Measurements from ENCODE around the gene ZNF43.
"Not testable (repeated sequence)": the region's sequence is repeated elsewhere in the genome, so short reads cannot be mapped to it uniquely, and the experiment has no call there.

Gene ZNF43

GRCh38 chr19:21789466-21790085 lies 46.4 kb downstream of the ZNF43 start:
- peaks cover 7% of the 10 kb centered on the region for H3K9me3 ChIP-seq (ENCODE audit: insufficient read depth, low read length, severe bottlenecking)

GRCh38 chr19:21786936-21787335 lies 49.0 kb downstream of the ZNF43 start:
- no peak overlapping the region for H3K4me3 ChIP-seq (ENCODE audit: low read depth in 1 of 2, low read length in 2 of 2)
- no peaks in the 10 kb centered on the region for H3K79me2 ChIP-seq (ENCODE audit: insufficient read depth, low read length)
- H3K27ac ChIP-seq (ENCODE audit: low read length) = no peak overlapping the region
- no peak overlapping the region for H3K9ac ChIP-seq (ENCODE audit: low read depth, low read length)
- no peak for DNase-seq
- no peaks in the 10 kb centered on the region for H4K20me1 ChIP-seq (ENCODE audit: insufficient read depth, low read length)
- ATAC-seq (ENCODE audit: insufficient read depth, low read depth) = no peak
- H3K9me3 ChIP-seq (ENCODE audit: insufficient read depth, low read length, severe bottlenecking) = peaks cover 7% of the 10 kb centered on the region
- H3K27me3 ChIP-seq (ENCODE audit: insufficient read depth, low read length, poor library complexity) = no peaks in the 10 kb centered on the region
- H3K4me2 ChIP-seq (ENCODE audit: insufficient read depth, low read length) = no peak overlapping the region
- H3K4me1 ChIP-seq (ENCODE audit: insufficient read depth, low read length) = no peaks in the 10 kb centered on the region
- H3K36me3 ChIP-seq (ENCODE audit: insufficient read depth, low read length) = no peaks in the 10 kb centered on the region
- no peak overlapping the region for H2AFZ ChIP-seq (ENCODE audit: low read depth, low read length)
- no peak for TF ChIP-seq CTCF (IDR thresholded peaks at IDR 0.05; ENCODE audit: borderline replicate concordance, extremely low read depth, low read length, poor library complexity, severe bottlenecking)
- TF ChIP-seq EZH2 (IDR thresholded peaks at IDR 0.05; ENCODE audit: borderline replicate concordance, low read depth, low read length, severe bottlenecking) = no peak

More at GRCh38 chr19:21789466-21790085, 46.4 kb downstream of the ZNF43 start:
- no peaks in the 10 kb centered on the region for H4K20me1 ChIP-seq (ENCODE audit: insufficient read depth, low read length)
- ATAC-seq (ENCODE audit: insufficient read depth, low read depth) (no peak), DNase-seq (no peak)
- no peak overlapping the region for H2AFZ ChIP-seq (ENCODE audit: low read depth, low read length)
- no peak overlapping the region for H3K9ac ChIP-seq (ENCODE audit: low read depth, low read length)
- no peaks in the 10 kb centered on the region for H3K36me3 ChIP-seq (ENCODE audit: insufficient read depth, low read length)
- no peak overlapping the region for H3K4me3 ChIP-seq (ENCODE audit: low read depth in 1 of 2, low read length in 2 of 2)
- H3K4me1 ChIP-seq (ENCODE audit: insufficient read depth, low read length) = no peaks in the 10 kb centered on the region
- no peak overlapping the region for H3K4me2 ChIP-seq (ENCODE audit: insufficient read depth, low read length)
- H3K27ac ChIP-seq (ENCODE audit: low read length) = no peak overlapping the region
- H3K27me3 ChIP-seq (ENCODE audit: insufficient read depth, low read length, poor library complexity) = no peaks in the 10 kb centered on the region
- no peaks in the 10 kb centered on the region for H3K79me2 ChIP-seq (ENCODE audit: insufficient read depth, low read length)
- TF ChIP-seq EZH2 (IDR thresholded peaks at IDR 0.05; ENCODE audit: borderline replicate concordance, low read depth, low read length, severe bottlenecking) = no peak
- no peak for TF ChIP-seq CTCF (IDR thresholded peaks at IDR 0.05; ENCODE audit: borderline replicate concordance, extremely low read depth, low read length, poor library complexity, severe bottlenecking)

- not testable (repeated sequence) for H3K79me2 ChIP-seq (ENCODE audit: insufficient read depth, low read length); H3K4me1 ChIP-seq (ENCODE audit: insufficient read depth, low read length); H3K9ac ChIP-seq (ENCODE audit: low read depth, low read length); H4K20me1 ChIP-seq (ENCODE audit: insufficient read depth, low read length); H3K27ac ChIP-seq (ENCODE audit: low read length); H3K4me2 ChIP-seq (ENCODE audit: insufficient read depth, low read length); H3K36me3 ChIP-seq (ENCODE audit: insufficient read depth, low read length); H2AFZ ChIP-seq (ENCODE audit: low read depth, low read length); H3K27me3 ChIP-seq (ENCODE audit: insufficient read depth, low read length, poor library complexity); H3K4me3 ChIP-seq (ENCODE audit: low read depth in 1 of 2, low read length in 2 of 2); H3K9me3 ChIP-seq (ENCODE audit: insufficient read depth, low read length, severe bottlenecking); ATAC-seq (ENCODE audit: insufficient read depth, low read depth); DNase-seq
Measured at GRCh38 chr19:21775792-21776191, 60.2 kb downstream of the ZNF43 start.

- Histone ChIP-seq H3K9ac (ENCODE audit: low read depth, low read length) (peak within 1 kb of the TSS; percentile 83), H3K4me3 (ENCODE audit: low read depth in 1 of 2, low read length in 2 of 2) (peak within 1 kb of the TSS; percentile 58 to 78), H3K27ac (ENCODE audit: low read length) (peak within 1 kb of the TSS; percentile 94), H2AFZ (ENCODE audit: low read depth, low read length) (peak within 1 kb of the TSS; percentile 95), H3K9me3 (ENCODE audit: insufficient read depth, low read length, severe bottlenecking) (peaks cover 20% of the 10 kb centered on the region), H4K20me1 (ENCODE audit: insufficient read depth, low read length) (no peaks in the 10 kb centered on the region), H3K4me1 (ENCODE audit: insufficient read depth, low read length) (peaks cover 26% of the 10 kb centered on the region), H3K4me2 (ENCODE audit: insufficient read depth, low read length) (peak within 1 kb of the TSS; percentile 73), H3K36me3 (ENCODE audit: insufficient read depth, low read length) (peaks cover 37% of the 10 kb centered on the region), H3K27me3 (ENCODE audit: insufficient read depth, low read length, poor library complexity) (no peaks in the 10 kb centered on the region), H3K79me2 (ENCODE audit: insufficient read depth, low read length) (peaks cover 51% of the 10 kb centered on the region)
- TF ChIP-seq EZH2 (IDR thresholded peaks at IDR 0.05; ENCODE audit: borderline replicate concordance, low read depth, low read length, severe bottlenecking) = no peak
- TF ChIP-seq CTCF (IDR thresholded peaks at IDR 0.05; ENCODE audit: borderline replicate concordance, extremely low read depth, low read length, poor library complexity, severe bottlenecking) = peak; percentile 40
- peak; percentile 96 for DNase-seq
- peak; percentile 97 for ATAC-seq (ENCODE audit: insufficient read depth, low read depth)
Measured at GRCh38 chr19:21767065-21767800, 68.7 kb downstream of the ZNF43 start, which contains the start of gene ZNF100. ZNF100 (minus strand) TSS chr19:21767579; CDS start chr19:21767429, 150 bp downstream.

GRCh38 chr19:21766705-21767064 lies 69.3 kb downstream of the ZNF43 start:
- peak overlapping the region; percentile 83 for H3K9ac ChIP-seq (ENCODE audit: low read depth, low read length)
- H2AFZ ChIP-seq (ENCODE audit: low read depth, low read length) = peak overlapping the region; percentile 95
- H3K9me3 ChIP-seq (ENCODE audit: insufficient read depth, low read length, severe bottlenecking) = peaks cover 25% of the 10 kb centered on the region
- not testable (repeated sequence) for H4K20me1 ChIP-seq (ENCODE audit: insufficient read depth, low read length); DNase-seq; H3K27me3 ChIP-seq (ENCODE audit: insufficient read depth, low read length, poor library complexity)
- peak; percentile 22 for ATAC-seq (ENCODE audit: insufficient read depth, low read depth)
- peaks cover 43% of the 10 kb centered on the region for H3K36me3 ChIP-seq (ENCODE audit: insufficient read depth, low read length)
- peak overlapping the region; percentile 73 for H3K4me2 ChIP-seq (ENCODE audit: insufficient read depth, low read length)
- H3K27ac ChIP-seq (ENCODE audit: low read length) = peak overlapping the region; percentile 94
- peak overlapping the region; percentile 58 to 78 for H3K4me3 ChIP-seq (ENCODE audit: low read depth in 1 of 2, low read length in 2 of 2)
- H3K79me2 ChIP-seq (ENCODE audit: insufficient read depth, low read length) = peaks cover 56% of the 10 kb centered on the region
- H3K4me1 ChIP-seq (ENCODE audit: insufficient read depth, low read length) = peaks cover 26% of the 10 kb centered on the region

Data from DND-41 (cell line).